Measurements from ENCODE around the gene CDADC1.

CDADC1 gene

GRCh38 chr13:49302222-49302621, 54.5 kb downstream of the CDADC1 start:
- no peak for DNase-seq
- Histone ChIP-seq H3K27me3 (ENCODE audit: insufficient read depth, low read depth, severe bottlenecking) (no peaks in the 10 kb centered on the region), H3K27ac (no peak overlapping the region), H3K4me3 (ENCODE audit: low read depth, low read length) (no peak overlapping the region), H3K9me3 (ENCODE audit: severe bottlenecking) (no peaks in the 10 kb centered on the region), H3K36me3 (no peaks in the 10 kb centered on the region)
- no peak for TF ChIP-seq CTCF (IDR thresholded peaks at IDR 0.05; ENCODE audit: low read depth, low read length)

- TF ChIP-seq CTCF (IDR thresholded peaks at IDR 0.05; ENCODE audit: low read depth, low read length), result no peak
- H3K9me3 ChIP-seq (ENCODE audit: severe bottlenecking), result no peaks in the 10 kb centered on the region
- no peak overlapping the region for H3K4me3 ChIP-seq (ENCODE audit: low read depth, low read length)
- no peaks in the 10 kb centered on the region for H3K27me3 ChIP-seq (ENCODE audit: insufficient read depth, low read depth, severe bottlenecking)
- DNase-seq, result no peak
- H3K27ac ChIP-seq, result no peak overlapping the region
- no peaks in the 10 kb centered on the region for H3K36me3 ChIP-seq
Observed at GRCh38 chr13:49302817-49303216, 55.1 kb downstream of the CDADC1 start.

- no peak for DNase-seq
- no peak overlapping the region for H3K4me3 ChIP-seq (ENCODE audit: low read depth, low read length)
- no peak overlapping the region for H3K27ac ChIP-seq
Observed at GRCh38 chr13:49303533-49304252, 56.0 kb downstream of the CDADC1 start.

GRCh38 chr13:49304356-49304755, 56.6 kb downstream of the CDADC1 start:
- no peaks in the 10 kb centered on the region for H3K36me3 ChIP-seq
- H3K27me3 ChIP-seq (ENCODE audit: insufficient read depth, low read depth, severe bottlenecking), result no peaks in the 10 kb centered on the region
- no peak overlapping the region for H3K4me3 ChIP-seq (ENCODE audit: low read depth, low read length)
- no peak for DNase-seq
- no peaks in the 10 kb centered on the region for H3K9me3 ChIP-seq (ENCODE audit: severe bottlenecking)
- H3K27ac ChIP-seq, result no peak overlapping the region
- no peak for TF ChIP-seq CTCF (IDR thresholded peaks at IDR 0.05; ENCODE audit: low read depth, low read length)

More at GRCh38 chr13:49303533-49304252, 56.0 kb downstream of the CDADC1 start:
- no peaks in the 10 kb centered on the region for H3K9me3 ChIP-seq (ENCODE audit: severe bottlenecking)
- TF ChIP-seq CTCF (IDR thresholded peaks at IDR 0.05; ENCODE audit: low read depth, low read length), result no peak
- no peaks in the 10 kb centered on the region for H3K36me3 ChIP-seq
- no peaks in the 10 kb centered on the region for H3K27me3 ChIP-seq (ENCODE audit: insufficient read depth, low read depth, severe bottlenecking)

- no peaks in the 10 kb centered on the region for H3K36me3 ChIP-seq
- H3K9me3 ChIP-seq (ENCODE audit: severe bottlenecking), result no peaks in the 10 kb centered on the region
- H3K27me3 ChIP-seq (ENCODE audit: insufficient read depth, low read depth, severe bottlenecking), result no peaks in the 10 kb centered on the region
- no peak for TF ChIP-seq CTCF (IDR thresholded peaks at IDR 0.05; ENCODE audit: low read depth, low read length)
- no peak for DNase-seq
- no peak overlapping the region for H3K27ac ChIP-seq
- H3K4me3 ChIP-seq (ENCODE audit: low read depth, low read length), result no peak overlapping the region
Observed at GRCh38 chr13:49304763-49305700, 57.3 kb downstream of the CDADC1 start.

All from WERI-Rb-1 (cell line).